ENCODE measurements around the gene WNT10A. TPM values are rescaled to one million over a fixed set of nuclear protein-coding genes. Genes with fewer than 3 reads are reported as not detected.

The WNT10A gene
- total RNA-seq, 1 experiment from 2014 or later, result 0.47 TPM

DNA sequence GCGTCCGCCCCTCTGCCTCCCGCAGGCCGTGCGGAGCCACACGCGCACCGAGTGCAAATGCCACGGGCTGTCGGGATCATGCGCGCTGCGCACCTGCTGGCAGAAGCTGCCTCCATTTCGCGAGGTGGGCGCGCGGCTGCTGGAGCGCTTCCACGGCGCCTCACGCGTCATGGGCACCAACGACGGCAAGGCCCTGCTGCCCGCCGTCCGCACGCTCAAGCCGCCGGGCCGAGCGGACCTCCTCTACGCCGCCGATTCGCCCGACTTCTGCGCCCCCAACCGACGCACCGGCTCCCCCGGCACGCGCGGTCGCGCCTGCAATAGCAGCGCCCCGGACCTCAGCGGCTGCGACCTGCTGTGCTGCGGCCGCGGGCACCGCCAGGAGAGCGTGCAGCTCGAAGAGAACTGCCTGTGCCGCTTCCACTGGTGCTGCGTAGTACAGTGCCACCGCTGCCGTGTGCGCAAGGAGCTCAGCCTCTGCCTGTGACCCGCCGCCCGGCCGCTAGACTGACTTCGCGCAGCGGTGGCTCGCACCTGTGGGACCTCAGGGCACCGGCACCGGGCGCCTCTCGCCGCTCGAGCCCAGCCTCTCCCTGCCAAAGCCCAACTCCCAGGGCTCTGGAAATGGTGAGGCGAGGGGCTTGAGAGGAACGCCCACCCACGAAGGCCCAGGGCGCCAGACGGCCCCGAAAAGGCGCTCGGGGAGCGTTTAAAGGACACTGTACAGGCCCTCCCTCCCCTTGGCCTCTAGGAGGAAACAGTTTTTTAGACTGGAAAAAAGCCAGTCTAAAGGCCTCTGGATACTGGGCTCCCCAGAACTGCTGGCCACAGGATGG lies 7.1 kb upstream of the WNT10A start:
- DNase-seq (ENCODE audit: low spot score), result no peak
- peaks cover 75% of the 10 kb centered on the region for H3K27me3 ChIP-seq (replicated peaks; ENCODE audit: insufficient read depth, low read depth, low read length, poor library complexity)
- no peaks in the 10 kb centered on the region for H3K4me1 ChIP-seq (ENCODE audit: insufficient read depth, low read length, poor library complexity, severe bottlenecking)
- H3K27ac ChIP-seq (ENCODE audit: low read depth, low read length, poor library complexity, severe bottlenecking), result no peak overlapping the region
- ChIA-PET CTCF (interaction anchor here (0.9 kb wide), 1 partner anchor 13 kb away, joined by 3 read pairs; no protein-coding TSS in a partner anchor), POLR2A (ENCODE audit: low non-redundant PET) (no interaction called here)
- H3K36me3 ChIP-seq (ENCODE audit: insufficient read depth, low read length, poor library complexity, severe bottlenecking), result no peaks in the 10 kb centered on the region
- TF ChIP-seq EZH2 (IDR thresholded peaks at IDR 0.05; ENCODE audit: borderline replicate concordance, low read depth, low read length, poor library complexity, severe bottlenecking), result peak; percentile 99
- TF ChIP-seq, protein P1, sequence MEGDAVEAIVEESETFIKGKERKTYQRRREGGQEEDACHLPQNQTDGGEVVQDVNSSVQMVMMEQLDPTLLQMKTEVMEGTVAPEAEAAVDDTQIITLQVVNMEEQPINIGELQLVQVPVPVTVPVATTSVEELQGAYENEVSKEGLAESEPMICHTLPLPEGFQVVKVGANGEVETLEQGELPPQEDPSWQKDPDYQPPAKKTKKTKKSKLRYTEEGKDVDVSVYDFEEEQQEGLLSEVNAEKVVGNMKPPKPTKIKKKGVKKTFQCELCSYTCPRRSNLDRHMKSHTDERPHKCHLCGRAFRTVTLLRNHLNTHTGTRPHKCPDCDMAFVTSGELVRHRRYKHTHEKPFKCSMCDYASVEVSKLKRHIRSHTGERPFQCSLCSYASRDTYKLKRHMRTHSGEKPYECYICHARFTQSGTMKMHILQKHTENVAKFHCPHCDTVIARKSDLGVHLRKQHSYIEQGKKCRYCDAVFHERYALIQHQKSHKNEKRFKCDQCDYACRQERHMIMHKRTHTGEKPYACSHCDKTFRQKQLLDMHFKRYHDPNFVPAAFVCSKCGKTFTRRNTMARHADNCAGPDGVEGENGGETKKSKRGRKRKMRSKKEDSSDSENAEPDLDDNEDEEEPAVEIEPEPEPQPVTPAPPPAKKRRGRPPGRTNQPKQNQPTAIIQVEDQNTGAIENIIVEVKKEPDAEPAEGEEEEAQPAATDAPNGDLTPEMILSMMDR (conservative IDR thresholded peaks at IDR 0.05; ENCODE audit: low read depth, low read length), result no peak
- no TSS peak for BruUV-seq (replicated peaks)
- H3K9me3 ChIP-seq (ENCODE audit: low read depth, low read length, poor library complexity, severe bottlenecking), result no peaks in the 10 kb centered on the region
- H3K4me3 ChIP-seq (ENCODE audit: low read depth, low read length, poor library complexity, severe bottlenecking), result no peak overlapping the region
- intact Hi-C loops (cut with micrococcal nuclease; ENCODE audit: unreplicated experiment), result loop anchor here (10.0 kb wide), 1 partner anchor 251 kb away; no protein-coding TSS in a partner anchor

DNA sequence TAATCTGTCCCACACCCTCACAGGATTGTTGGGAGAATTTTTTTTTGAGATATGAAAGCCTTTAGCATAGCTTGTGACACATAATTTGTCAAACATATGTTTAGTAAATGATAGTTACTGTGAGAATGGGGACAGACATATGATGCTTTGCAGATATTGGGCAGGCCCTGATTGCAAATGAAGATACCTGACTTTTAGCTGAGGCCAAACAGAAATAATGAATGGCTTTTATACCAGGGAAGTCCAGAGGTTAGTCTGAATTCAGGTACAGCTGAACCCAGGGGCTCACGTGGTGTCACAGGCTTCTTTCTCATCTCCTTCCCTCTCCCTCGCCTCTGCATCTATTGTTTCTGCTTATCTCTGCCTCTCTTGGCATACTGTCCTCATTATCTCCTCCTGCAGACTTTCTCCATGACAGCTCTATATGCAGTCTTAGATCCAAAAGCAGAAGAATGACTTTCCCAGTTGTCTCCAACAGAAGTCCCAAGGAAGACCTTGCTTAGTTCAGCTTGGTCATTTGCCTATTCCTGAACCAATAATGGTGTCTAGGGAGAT lies 4.9 kb upstream of the WNT10A start:
- Histone ChIP-seq H3K27me3 (replicated peaks; ENCODE audit: insufficient read depth, low read depth, low read length, poor library complexity) (peaks cover 55% of the 10 kb centered on the region), H3K9me3 (ENCODE audit: low read depth, low read length, poor library complexity, severe bottlenecking) (no peaks in the 10 kb centered on the region), H3K36me3 (ENCODE audit: insufficient read depth, low read length, poor library complexity, severe bottlenecking) (no peaks in the 10 kb centered on the region), H3K4me3 (ENCODE audit: low read depth, low read length, poor library complexity, severe bottlenecking) (no peak overlapping the region), H3K27ac (ENCODE audit: low read depth, low read length, poor library complexity, severe bottlenecking) (no peak overlapping the region), H3K4me1 (ENCODE audit: insufficient read depth, low read length, poor library complexity, severe bottlenecking) (peaks cover 15% of the 10 kb centered on the region)
- ChIA-PET POLR2A (ENCODE audit: low non-redundant PET) (no interaction called here), CTCF (interaction anchor here (0.7 to 5.0 kb wide), 7 partner anchors 8 to 28 kb away, joined by 3 to 54 read pairs (median 5); no protein-coding TSS in a partner anchor)
- BruUV-seq (replicated peaks), result no TSS peak
- TF ChIP-seq, protein P1 (conservative IDR thresholded peaks at IDR 0.05; ENCODE audit: low read depth, low read length), result no peak
- TF ChIP-seq EZH2 (IDR thresholded peaks at IDR 0.05; ENCODE audit: borderline replicate concordance, low read depth, low read length, poor library complexity, severe bottlenecking), result no peak
- no peak for DNase-seq (ENCODE audit: low spot score)
- intact Hi-C loops (cut with micrococcal nuclease; ENCODE audit: unreplicated experiment), result loop anchor here (1.0 to 10.0 kb wide), 2 partner anchors 23 to 249 kb away; no protein-coding TSS in a partner anchor

DNA sequence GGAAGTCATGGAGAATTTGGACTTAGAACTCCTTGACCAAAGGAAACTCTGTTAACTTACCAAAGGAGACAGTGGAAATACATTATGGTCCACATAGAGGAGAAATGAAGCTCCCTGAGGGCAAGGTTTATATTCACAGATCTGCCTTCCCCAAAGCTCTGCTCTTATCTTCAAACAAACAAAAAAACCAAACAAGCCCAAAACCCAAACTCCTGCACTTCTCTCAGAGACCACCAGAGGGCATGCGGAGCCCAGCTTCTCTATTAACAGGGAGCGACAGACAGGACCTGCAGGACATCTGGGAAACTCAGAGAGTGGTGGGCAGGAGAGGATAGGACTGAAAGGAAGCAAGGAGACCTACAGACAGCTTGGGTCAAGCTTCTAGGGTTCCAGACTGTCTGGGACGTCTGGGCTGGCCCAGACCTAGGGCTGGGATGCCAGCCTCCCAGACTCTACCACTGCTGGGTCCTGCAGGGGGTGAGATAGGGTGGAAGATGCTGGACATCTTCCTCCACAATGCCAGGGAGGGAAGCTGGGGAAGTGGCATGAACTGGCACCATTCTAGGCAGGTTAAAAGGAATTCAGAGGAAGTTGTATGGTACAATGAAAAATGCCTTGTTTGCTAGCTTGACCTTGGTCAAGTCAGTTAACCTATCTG lies 4.0 kb upstream of the WNT10A start:
- ChIA-PET POLR2A (ENCODE audit: low non-redundant PET) (no interaction called here), CTCF (interaction anchor here (0.5 to 5.0 kb wide), 13 partner anchors 9 to 153 kb away, joined by 3 to 54 read pairs (median 4); no protein-coding TSS in a partner anchor)
- H3K4me1 ChIP-seq (ENCODE audit: insufficient read depth, low read length, poor library complexity, severe bottlenecking), result peaks cover 19% of the 10 kb centered on the region

More for the DNA sequence above, 4.0 kb upstream of the WNT10A start:
- no TSS peak for BruUV-seq (replicated peaks)
- Histone ChIP-seq H3K27me3 (replicated peaks; ENCODE audit: insufficient read depth, low read depth, low read length, poor library complexity) (peaks cover 50% of the 10 kb centered on the region), H3K27ac (ENCODE audit: low read depth, low read length, poor library complexity, severe bottlenecking) (no peak overlapping the region), H3K9me3 (ENCODE audit: low read depth, low read length, poor library complexity, severe bottlenecking) (no peaks in the 10 kb centered on the region), H3K36me3 (ENCODE audit: insufficient read depth, low read length, poor library complexity, severe bottlenecking) (no peaks in the 10 kb centered on the region), H3K4me3 (ENCODE audit: low read depth, low read length, poor library complexity, severe bottlenecking) (no peak overlapping the region)
- intact Hi-C loops (cut with micrococcal nuclease; ENCODE audit: unreplicated experiment), result loop anchor here (1.0 to 10.0 kb wide), 2 partner anchors 22 to 248 kb away; no protein-coding TSS in a partner anchor
- TF ChIP-seq, protein P1 (conservative IDR thresholded peaks at IDR 0.05; ENCODE audit: low read depth, low read length), result peak; percentile 96
- no peak for TF ChIP-seq EZH2 (IDR thresholded peaks at IDR 0.05; ENCODE audit: borderline replicate concordance, low read depth, low read length, poor library complexity, severe bottlenecking)
- peak; percentile 82 for DNase-seq (ENCODE audit: low spot score)

Data from A673 (cell line).